H1 (cell line): ENCODE results near the gene ADTRP. TPM values are rescaled to one million over a fixed set of nuclear protein-coding genes. Genes with fewer than 3 reads are reported as not detected.

ENCODE experiments used
- ATF3 ChIP-seq: IDR thresholded peaks from 2 replicates; pipeline ENCODE4 v1.6.1; 2011; ENCODE audit warnings: low read depth, mild to moderate bottlenecking, low read length; ENCODE audit not compliant: insufficient read depth
- BACH1 ChIP-seq: IDR thresholded peaks from 2 replicates; pipeline ENCODE4 v1.6.1; 2012; ENCODE audit warnings: low read length, improper control_type of control experiment
- CHD1 ChIP-seq: IDR thresholded peaks from 2 replicates; pipeline ENCODE4 v1.6.1; 2012; ENCODE audit warnings: low read depth, low read length, improper control_type of control experiment
- EGR1 ChIP-seq: IDR thresholded peaks from 2 replicates; pipeline ENCODE4 v1.6.1; 2011; ENCODE audit warnings: low read depth, low read length, borderline replicate concordance
- EP300 ChIP-seq, 2 experiments: IDR thresholded peaks; 1 replicate in 1 of 2; 2 replicates in 1 of 2; pipeline ENCODE4 v1.6.1; 2011 to 2012; ENCODE audit warnings: low read depth in 2 of 2, low read length in 2 of 2, mild to moderate bottlenecking in 2 of 2, borderline replicate concordance in 1 of 2, inconsistent platforms in 1 of 2, moderate library complexity in 1 of 2
- MAFK ChIP-seq: IDR thresholded peaks from 2 replicates; pipeline ENCODE4 v1.6.1; 2012; ENCODE audit warnings: low read depth, mild to moderate bottlenecking, improper control_type of control experiment, low read length
- polyA plus RNA-seq, 7 experiments: library from polyadenylated mRNA; depleted of rRNA in 3 of 7; stranded (reverse) in 5 of 7; unstranded in 2 of 7; fragments of >200 nt in 5 of 7; fragments of 200-250 nt in 2 of 7; gene quantifications; 1 replicate in 5 of 7; 2 replicates in 1 of 7; 4 replicates in 1 of 7; pipeline versions ENCODE4 v1.2.1 to v1.2.3, GENCODE V29; 2011 to 2013; ENCODE audit warnings: missing spikeins in 2 of 7, mixed read lengths in 2 of 7
- total RNA-seq: library from RNA; stranded (reverse); fragmentation: NEBNext Ultra II Directional; extraction: Animal tissue kit (Norgen Biotek cat#: 25700); gene quantifications from 2 replicates; pipeline ENCODE4 v1.2.1, GENCODE V29; 2021
- TF ChIP-seq, protein P1 (sequence below): fragments of 300-600 bp; sonication (generic); IDR thresholded peaks from 2 replicates; pipeline ENCODE4 v1.7.1; 2012; ENCODE audit warnings: low read length, moderate library complexity, mild to moderate bottlenecking, inconsistent platforms; ENCODE audit not compliant: insufficient replicate concordance

The ADTRP gene
- total and polyA plus RNA-seq, 2 of the 8 experiments (the other 6 are each of a cell fraction or from before 2014, with no cell fraction given), result 0.08 to 0.45 TPM

DNA sequence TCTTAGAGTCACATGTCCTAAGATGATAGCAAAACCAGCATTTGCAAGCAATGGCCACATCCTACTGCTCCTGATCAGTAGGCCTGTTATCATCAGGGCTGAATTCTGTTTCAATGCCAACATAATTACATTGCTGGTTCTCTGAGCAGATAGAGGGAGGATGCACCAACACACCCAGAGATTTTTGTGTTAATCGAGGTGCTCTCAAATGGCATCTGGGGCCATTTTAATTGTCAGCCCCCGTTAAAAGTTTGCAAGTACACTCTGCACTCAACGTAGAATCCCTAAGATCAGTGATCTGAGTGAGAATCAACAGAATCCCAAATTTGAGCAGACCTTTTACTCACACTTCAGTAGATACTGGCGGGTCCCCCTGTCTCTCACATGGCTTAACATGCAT is 24.8 kb downstream of the ADTRP start (continued):
- TF ChIP-seq, protein P1, sequence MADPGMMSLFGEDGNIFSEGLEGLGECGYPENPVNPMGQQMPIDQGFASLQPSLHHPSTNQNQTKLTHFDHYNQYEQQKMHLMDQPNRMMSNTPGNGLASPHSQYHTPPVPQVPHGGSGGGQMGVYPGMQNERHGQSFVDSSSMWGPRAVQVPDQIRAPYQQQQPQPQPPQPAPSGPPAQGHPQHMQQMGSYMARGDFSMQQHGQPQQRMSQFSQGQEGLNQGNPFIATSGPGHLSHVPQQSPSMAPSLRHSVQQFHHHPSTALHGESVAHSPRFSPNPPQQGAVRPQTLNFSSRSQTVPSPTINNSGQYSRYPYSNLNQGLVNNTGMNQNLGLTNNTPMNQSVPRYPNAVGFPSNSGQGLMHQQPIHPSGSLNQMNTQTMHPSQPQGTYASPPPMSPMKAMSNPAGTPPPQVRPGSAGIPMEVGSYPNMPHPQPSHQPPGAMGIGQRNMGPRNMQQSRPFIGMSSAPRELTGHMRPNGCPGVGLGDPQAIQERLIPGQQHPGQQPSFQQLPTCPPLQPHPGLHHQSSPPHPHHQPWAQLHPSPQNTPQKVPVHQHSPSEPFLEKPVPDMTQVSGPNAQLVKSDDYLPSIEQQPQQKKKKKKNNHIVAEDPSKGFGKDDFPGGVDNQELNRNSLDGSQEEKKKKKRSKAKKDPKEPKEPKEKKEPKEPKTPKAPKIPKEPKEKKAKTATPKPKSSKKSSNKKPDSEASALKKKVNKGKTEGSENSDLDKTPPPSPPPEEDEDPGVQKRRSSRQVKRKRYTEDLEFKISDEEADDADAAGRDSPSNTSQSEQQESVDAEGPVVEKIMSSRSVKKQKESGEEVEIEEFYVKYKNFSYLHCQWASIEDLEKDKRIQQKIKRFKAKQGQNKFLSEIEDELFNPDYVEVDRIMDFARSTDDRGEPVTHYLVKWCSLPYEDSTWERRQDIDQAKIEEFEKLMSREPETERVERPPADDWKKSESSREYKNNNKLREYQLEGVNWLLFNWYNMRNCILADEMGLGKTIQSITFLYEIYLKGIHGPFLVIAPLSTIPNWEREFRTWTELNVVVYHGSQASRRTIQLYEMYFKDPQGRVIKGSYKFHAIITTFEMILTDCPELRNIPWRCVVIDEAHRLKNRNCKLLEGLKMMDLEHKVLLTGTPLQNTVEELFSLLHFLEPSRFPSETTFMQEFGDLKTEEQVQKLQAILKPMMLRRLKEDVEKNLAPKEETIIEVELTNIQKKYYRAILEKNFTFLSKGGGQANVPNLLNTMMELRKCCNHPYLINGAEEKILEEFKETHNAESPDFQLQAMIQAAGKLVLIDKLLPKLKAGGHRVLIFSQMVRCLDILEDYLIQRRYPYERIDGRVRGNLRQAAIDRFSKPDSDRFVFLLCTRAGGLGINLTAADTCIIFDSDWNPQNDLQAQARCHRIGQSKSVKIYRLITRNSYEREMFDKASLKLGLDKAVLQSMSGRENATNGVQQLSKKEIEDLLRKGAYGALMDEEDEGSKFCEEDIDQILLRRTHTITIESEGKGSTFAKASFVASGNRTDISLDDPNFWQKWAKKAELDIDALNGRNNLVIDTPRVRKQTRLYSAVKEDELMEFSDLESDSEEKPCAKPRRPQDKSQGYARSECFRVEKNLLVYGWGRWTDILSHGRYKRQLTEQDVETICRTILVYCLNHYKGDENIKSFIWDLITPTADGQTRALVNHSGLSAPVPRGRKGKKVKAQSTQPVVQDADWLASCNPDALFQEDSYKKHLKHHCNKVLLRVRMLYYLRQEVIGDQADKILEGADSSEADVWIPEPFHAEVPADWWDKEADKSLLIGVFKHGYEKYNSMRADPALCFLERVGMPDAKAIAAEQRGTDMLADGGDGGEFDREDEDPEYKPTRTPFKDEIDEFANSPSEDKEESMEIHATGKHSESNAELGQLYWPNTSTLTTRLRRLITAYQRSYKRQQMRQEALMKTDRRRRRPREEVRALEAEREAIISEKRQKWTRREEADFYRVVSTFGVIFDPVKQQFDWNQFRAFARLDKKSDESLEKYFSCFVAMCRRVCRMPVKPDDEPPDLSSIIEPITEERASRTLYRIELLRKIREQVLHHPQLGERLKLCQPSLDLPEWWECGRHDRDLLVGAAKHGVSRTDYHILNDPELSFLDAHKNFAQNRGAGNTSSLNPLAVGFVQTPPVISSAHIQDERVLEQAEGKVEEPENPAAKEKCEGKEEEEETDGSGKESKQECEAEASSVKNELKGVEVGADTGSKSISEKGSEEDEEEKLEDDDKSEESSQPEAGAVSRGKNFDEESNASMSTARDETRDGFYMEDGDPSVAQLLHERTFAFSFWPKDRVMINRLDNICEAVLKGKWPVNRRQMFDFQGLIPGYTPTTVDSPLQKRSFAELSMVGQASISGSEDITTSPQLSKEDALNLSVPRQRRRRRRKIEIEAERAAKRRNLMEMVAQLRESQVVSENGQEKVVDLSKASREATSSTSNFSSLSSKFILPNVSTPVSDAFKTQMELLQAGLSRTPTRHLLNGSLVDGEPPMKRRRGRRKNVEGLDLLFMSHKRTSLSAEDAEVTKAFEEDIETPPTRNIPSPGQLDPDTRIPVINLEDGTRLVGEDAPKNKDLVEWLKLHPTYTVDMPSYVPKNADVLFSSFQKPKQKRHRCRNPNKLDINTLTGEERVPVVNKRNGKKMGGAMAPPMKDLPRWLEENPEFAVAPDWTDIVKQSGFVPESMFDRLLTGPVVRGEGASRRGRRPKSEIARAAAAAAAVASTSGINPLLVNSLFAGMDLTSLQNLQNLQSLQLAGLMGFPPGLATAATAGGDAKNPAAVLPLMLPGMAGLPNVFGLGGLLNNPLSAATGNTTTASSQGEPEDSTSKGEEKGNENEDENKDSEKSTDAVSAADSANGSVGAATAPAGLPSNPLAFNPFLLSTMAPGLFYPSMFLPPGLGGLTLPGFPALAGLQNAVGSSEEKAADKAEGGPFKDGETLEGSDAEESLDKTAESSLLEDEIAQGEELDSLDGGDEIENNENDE, result no peak
- no peak for TF ChIP-seq ATF3
- TF ChIP-seq EP300 (IDR thresholded peaks at IDR 0.05; ENCODE audit: borderline replicate concordance in 1 of 2, low read depth in 2 of 2, low read length in 2 of 2), result no peak
- TF ChIP-seq BACH1, result no peak
- no peak for TF ChIP-seq MAFK
- TF ChIP-seq CHD1, result no peak
- TF ChIP-seq EGR1, result no peak
- TF ChIP-seq, all 59 proteins: peak for 0
